ENCODE results near the gene ARHGAP4.

The ARHGAP4 gene

GRCh38 chrX:153863251-153863991 lies 62.6 kb downstream of the ARHGAP4 start:
- no peak overlapping the region for H3K27ac ChIP-seq
- no peak for TF ChIP-seq ZFX (IDR thresholded peaks at IDR 0.05; ENCODE audit: borderline replicate concordance)
- TF ChIP-seq, protein P1, sequence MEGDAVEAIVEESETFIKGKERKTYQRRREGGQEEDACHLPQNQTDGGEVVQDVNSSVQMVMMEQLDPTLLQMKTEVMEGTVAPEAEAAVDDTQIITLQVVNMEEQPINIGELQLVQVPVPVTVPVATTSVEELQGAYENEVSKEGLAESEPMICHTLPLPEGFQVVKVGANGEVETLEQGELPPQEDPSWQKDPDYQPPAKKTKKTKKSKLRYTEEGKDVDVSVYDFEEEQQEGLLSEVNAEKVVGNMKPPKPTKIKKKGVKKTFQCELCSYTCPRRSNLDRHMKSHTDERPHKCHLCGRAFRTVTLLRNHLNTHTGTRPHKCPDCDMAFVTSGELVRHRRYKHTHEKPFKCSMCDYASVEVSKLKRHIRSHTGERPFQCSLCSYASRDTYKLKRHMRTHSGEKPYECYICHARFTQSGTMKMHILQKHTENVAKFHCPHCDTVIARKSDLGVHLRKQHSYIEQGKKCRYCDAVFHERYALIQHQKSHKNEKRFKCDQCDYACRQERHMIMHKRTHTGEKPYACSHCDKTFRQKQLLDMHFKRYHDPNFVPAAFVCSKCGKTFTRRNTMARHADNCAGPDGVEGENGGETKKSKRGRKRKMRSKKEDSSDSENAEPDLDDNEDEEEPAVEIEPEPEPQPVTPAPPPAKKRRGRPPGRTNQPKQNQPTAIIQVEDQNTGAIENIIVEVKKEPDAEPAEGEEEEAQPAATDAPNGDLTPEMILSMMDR (IDR thresholded peaks at IDR 0.05): no peak

GRCh38 chrX:153862369-153863250 lies 63.5 kb downstream of the ARHGAP4 start:
- H3K27ac ChIP-seq: no peak overlapping the region
- no peak for TF ChIP-seq ZFX (IDR thresholded peaks at IDR 0.05; ENCODE audit: borderline replicate concordance)
- TF ChIP-seq, protein P1 (IDR thresholded peaks at IDR 0.05): no peak

DNA sequence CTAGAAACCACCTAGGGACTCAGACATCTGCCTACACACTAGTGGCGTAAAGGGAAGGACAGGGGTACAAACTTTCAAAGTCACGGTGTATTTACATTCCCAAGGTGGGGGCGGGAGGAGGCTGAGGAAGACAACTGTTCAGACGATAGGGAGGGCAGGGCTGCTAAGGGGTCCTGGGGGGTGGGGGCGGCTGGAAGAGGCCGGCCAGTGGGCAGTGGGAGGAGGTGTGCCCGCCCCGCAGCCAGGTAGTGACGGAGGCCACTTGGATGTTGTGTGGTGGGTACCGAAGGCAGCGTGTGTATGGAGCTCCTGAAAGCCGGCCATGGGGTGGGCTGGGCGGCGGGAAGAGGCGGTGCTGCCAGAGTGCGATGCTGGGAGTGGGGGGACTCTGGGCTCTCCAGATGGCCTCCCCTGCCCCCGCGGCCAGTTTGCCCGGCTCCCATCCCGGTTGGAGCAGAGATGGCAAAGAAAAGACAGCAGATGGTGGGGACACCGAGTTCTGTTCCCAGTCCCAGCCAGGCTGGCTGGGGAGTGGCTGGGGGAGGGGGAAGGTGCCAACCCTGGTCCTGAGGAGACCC lies 64.2 kb downstream of the ARHGAP4 start:
- no peak overlapping the region for H3K27ac ChIP-seq
- TF ChIP-seq ZFX (IDR thresholded peaks at IDR 0.05; ENCODE audit: borderline replicate concordance): no peak
- TF ChIP-seq, protein P1 (IDR thresholded peaks at IDR 0.05): no peak

DNA sequence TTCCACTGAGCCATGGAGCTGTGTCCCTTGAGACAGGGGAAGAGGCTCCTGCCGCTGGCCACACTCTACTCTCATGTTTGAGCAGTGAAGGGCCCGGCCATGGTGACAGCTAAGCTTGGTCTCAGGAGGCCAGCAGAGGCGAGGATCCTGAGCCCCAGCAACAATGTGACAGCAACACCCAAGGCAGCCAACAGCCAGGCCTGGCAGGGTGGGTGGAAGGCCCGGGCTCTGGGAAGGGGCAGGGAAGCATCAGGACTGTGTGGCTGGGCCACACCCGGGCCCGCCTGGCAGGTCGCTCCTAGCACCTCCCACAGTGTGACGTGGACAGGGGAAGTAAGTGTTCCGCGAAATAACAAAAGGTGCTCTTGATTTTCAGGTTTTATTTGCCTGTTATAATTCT lies 64.9 kb downstream of the ARHGAP4 start:
- no peak overlapping the region for H3K27ac ChIP-seq
- no peak for TF ChIP-seq ZFX (IDR thresholded peaks at IDR 0.05; ENCODE audit: borderline replicate concordance)
- TF ChIP-seq, protein P1 (IDR thresholded peaks at IDR 0.05): no peak
